ENCODE measurements around the gene TSPAN5.

The TSPAN5 gene

DNA sequence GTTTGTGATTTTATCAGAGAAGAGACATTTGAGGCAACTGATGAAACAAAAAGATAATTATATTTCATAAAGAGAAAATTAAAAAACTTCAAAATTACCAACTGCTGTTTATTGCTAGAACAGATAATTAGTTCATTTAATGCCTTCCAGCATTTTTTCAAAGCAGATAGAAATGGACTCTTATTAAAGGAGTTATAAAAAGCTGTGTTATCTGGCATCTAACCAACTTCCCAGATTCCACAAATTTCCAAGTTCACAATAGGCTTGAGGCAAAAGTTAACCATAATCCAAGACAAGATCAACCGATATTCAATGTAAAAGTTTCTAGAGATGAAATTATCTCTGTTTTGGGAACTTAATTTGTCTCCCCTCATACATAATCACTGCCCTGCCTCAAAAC is 152.4 kb downstream of the TSPAN5 start:
- Histone ChIP-seq H3K27ac (ENCODE audit: extremely low read depth, low read depth, low read length) (no peak overlapping the region), H3K36me3 (ENCODE audit: control insufficient read depth in 2 of 2, insufficient read depth in 1 of 2, low read length in 2 of 2) (no peaks in the 10 kb centered on the region), H3K4me3 (ENCODE audit: low read depth, low read length) (no peak overlapping the region), H3K4me1 (ENCODE audit: control insufficient read depth, insufficient read depth, low read length) (no peaks in the 10 kb centered on the region), H3K9me3 (ENCODE audit: control insufficient read depth, insufficient read depth, low read depth, low read length) (no peaks in the 10 kb centered on the region)
- ChIA-PET POLR2A (no interaction called here), CTCF (interaction anchor here (0.5 to 1.1 kb wide), 3 partner anchors 23 to 224 kb away, joined by 3 to 4 read pairs (median 4); no protein-coding TSS in a partner anchor)
- no peak for TF ChIP-seq ZNF248 (tag by site-specific recombination; IDR thresholded peaks at IDR 0.05)
- TF ChIP-seq ZNF777 (tag by site-specific recombination; IDR thresholded peaks at IDR 0.05; ENCODE audit: borderline replicate concordance), result no peak
- TF ChIP-seq HIC1 (tag by site-specific recombination; IDR thresholded peaks at IDR 0.05), result no peak
- no peak for TF ChIP-seq EGR2 (tag by site-specific recombination; IDR thresholded peaks at IDR 0.05; ENCODE audit: low read depth)

DNA sequence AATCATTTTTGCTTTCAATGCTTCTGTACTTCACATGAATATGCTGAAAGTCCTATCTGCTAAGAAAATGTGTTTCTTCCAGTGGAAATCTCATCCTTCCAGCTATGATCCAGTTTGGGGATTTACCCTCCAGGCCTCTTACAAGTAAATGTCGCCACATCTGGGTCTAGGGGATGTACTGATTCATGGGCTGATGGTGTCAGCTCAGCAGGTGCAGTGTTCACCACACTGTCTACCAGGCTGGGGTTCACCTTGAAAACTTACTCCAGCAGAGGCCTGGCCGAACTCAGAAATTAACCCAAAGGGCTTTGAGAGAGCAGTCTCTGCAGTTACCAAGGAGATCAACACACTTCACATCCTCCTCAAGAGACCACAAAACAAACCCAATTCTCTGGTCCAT is 154.3 kb downstream of the TSPAN5 start:
- CTCF ChIA-PET, result no interaction called here
- POLR2A ChIA-PET, result no interaction called here
- no peak overlapping the region for H3K4me3 ChIP-seq (ENCODE audit: low read depth, low read length)
- no peaks in the 10 kb centered on the region for H3K4me1 ChIP-seq (ENCODE audit: control insufficient read depth, insufficient read depth, low read length)
- TF ChIP-seq ZNF174 (tag by site-specific recombination; IDR thresholded peaks at IDR 0.05), result no peak
- TF ChIP-seq OVOL3 (tag by site-specific recombination; IDR thresholded peaks at IDR 0.05), result no peak
- TF ChIP-seq YY2 (tag by site-specific recombination; IDR thresholded peaks at IDR 0.05), result no peak
- TF ChIP-seq ZNF239 (tag by site-specific recombination; IDR thresholded peaks at IDR 0.05), result no peak
- TF ChIP-seq ZSCAN23 (tag by site-specific recombination; IDR thresholded peaks at IDR 0.05), result no peak
- TF ChIP-seq ZNF449 (tag by site-specific recombination; IDR thresholded peaks at IDR 0.05), result no peak
- H3K27ac ChIP-seq (ENCODE audit: extremely low read depth, low read depth, low read length), result no peak overlapping the region
- no peaks in the 10 kb centered on the region for H3K36me3 ChIP-seq (ENCODE audit: control insufficient read depth in 2 of 2, insufficient read depth in 1 of 2, low read length in 2 of 2)
- H3K9me3 ChIP-seq (ENCODE audit: control insufficient read depth, insufficient read depth, low read depth, low read length), result no peaks in the 10 kb centered on the region

- Histone ChIP-seq H3K27ac (ENCODE audit: extremely low read depth, low read depth, low read length) (no peak overlapping the region), H3K4me1 (ENCODE audit: control insufficient read depth, insufficient read depth, low read length) (no peaks in the 10 kb centered on the region), H3K9me3 (ENCODE audit: control insufficient read depth, insufficient read depth, low read depth, low read length) (no peaks in the 10 kb centered on the region), H3K36me3 (ENCODE audit: control insufficient read depth in 2 of 2, insufficient read depth in 1 of 2, low read length in 2 of 2) (no peaks in the 10 kb centered on the region), H3K4me3 (ENCODE audit: low read depth, low read length) (no peak overlapping the region)
- ChIA-PET CTCF (no interaction called here), POLR2A (no interaction called here)
- TF ChIP-seq MYNN (tag by site-specific recombination; IDR thresholded peaks at IDR 0.05; ENCODE audit: borderline replicate concordance), result no peak
- no peak for TF ChIP-seq ZNF202 (tag by site-specific recombination; IDR thresholded peaks at IDR 0.05; ENCODE audit: borderline replicate concordance)
- TF ChIP-seq ZNF394 (tag by site-specific recombination; IDR thresholded peaks at IDR 0.05; ENCODE audit: borderline replicate concordance), result no peak
- TF ChIP-seq, protein P1, sequence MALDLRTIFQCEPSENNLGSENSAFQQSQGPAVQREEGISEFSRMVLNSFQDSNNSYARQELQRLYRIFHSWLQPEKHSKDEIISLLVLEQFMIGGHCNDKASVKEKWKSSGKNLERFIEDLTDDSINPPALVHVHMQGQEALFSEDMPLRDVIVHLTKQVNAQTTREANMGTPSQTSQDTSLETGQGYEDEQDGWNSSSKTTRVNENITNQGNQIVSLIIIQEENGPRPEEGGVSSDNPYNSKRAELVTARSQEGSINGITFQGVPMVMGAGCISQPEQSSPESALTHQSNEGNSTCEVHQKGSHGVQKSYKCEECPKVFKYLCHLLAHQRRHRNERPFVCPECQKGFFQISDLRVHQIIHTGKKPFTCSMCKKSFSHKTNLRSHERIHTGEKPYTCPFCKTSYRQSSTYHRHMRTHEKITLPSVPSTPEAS (tag by site-specific recombination; IDR thresholded peaks at IDR 0.05), result no peak
- TF ChIP-seq GLI4 (tag by site-specific recombination; IDR thresholded peaks at IDR 0.05), result no peak
- no peak for TF ChIP-seq ZNF76 (tag by site-specific recombination; IDR thresholded peaks at IDR 0.05; ENCODE audit: borderline replicate concordance, low read depth)
- TF ChIP-seq TCF7L2 (IDR thresholded peaks at IDR 0.05; ENCODE audit: borderline replicate concordance, low read depth, low read length), result no peak
- TF ChIP-seq ZNF521 (tag by site-specific recombination; IDR thresholded peaks at IDR 0.05), result no peak
- no peak for TF ChIP-seq ZNF785 (tag by site-specific recombination; IDR thresholded peaks at IDR 0.05)
- no peak for TF ChIP-seq ZNF19 (tag by site-specific recombination; IDR thresholded peaks at IDR 0.05; ENCODE audit: low read depth)
- TF ChIP-seq ZBTB48 (tag by site-specific recombination; IDR thresholded peaks at IDR 0.05), result no peak
- no peak for TF ChIP-seq ZNF10 (tag by site-specific recombination; IDR thresholded peaks at IDR 0.05)
- no peak for TF ChIP-seq GLIS2 (tag by site-specific recombination; IDR thresholded peaks at IDR 0.05)
- no peak for TF ChIP-seq ZNF843 (tag by site-specific recombination; IDR thresholded peaks at IDR 0.05)
- TF ChIP-seq ZNF398 (tag by site-specific recombination; IDR thresholded peaks at IDR 0.05), result no peak
- TF ChIP-seq ZNF48 (tag by site-specific recombination; IDR thresholded peaks at IDR 0.05), result no peak
These were observed 154.7 kb downstream of the TSPAN5 start for GRCh38 chr4:98503676-98504075.

Data from HEK293 (cell line).